Measurements from ENCODE around the gene CCDC187.
"Not testable (repeated sequence)": the region's sequence is repeated elsewhere in the genome, so short reads cannot be mapped to it uniquely, and the experiment has no call there.

CCDC187 gene

DNA sequence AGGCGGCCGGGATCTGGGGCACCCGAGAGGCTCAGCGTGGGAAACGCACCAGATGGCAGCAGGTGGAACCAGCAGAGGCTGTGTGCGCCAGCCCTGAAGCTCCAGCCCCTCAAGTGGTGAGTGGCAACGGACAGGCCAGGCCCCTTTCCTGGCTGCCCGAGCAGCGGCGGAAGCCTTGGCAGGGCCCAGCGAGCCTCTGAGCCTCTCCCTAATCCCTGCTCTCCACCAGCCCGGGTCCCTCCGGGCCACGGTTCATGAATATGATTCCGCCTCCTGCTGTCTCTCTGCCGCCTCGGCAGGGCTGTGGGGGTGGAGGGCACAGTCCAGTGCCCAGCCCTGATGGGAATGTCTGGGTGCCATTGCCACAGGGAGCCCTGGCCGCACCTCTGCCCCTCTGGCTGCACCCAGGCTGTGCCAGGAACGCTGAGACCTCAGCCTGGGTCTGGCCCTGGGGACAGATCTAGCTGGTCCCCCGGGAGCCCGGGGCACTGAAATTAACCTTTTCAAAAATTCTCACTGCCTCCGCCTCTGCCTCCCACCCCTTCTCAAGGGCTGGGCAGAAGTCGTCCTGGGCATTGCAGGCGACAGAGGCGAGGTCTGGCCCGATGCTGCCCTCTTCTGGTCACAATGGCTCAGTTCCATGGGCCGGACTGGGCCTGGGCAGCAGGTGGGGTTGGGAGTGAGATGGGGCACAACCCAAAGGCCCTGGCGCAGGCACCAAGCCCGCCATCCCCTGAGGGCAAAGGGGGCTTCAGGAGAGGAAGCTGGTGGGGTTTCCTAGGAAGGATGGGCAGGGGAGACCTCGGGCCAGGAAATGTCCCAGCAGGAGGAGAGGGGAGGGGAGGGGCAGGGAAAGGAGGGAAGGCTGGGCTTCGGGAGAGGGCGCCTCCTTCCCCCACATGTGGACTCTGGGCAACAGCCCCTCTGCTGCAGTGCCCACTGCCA lies 20.3 kb downstream of the CCDC187 start:
- DNase-seq: no peak

DNA sequence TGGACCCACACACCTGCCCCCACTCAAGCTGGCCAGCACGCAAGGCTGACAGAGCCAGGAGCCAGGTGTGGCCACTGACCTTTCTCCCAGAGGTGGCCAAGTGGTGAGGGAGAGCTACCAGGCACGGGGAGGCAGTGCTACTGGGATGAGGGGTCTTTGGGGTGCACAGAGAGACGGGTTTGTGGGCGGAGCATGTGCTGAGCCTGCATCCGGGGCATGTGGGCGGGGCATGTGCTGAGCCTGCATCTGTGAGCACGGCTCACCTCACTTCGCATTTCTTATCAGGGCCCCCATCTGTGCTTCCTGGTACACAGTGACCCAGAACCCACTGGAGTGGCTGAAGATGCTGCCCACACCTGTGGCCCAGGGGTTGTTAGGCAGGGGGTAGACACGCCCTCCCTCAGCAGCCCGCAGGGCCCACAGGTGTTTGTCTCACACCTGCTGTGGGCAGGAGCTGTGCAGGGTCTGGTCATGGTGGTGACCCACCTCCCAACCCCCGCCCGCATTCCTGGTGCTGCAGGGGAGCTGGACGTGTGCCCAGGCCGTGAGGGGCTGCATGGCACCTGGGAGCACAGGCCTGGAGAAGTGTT lies 21.5 kb downstream of the CCDC187 start:
- DNase-seq: no peak

GRCh38 chr9:136281421-136282271 lies 22.2 kb downstream of the CCDC187 start:
- DNase-seq: no peak

GRCh38 chr9:136280535-136281315 lies 23.2 kb downstream of the CCDC187 start:
- no peak for DNase-seq

DNA sequence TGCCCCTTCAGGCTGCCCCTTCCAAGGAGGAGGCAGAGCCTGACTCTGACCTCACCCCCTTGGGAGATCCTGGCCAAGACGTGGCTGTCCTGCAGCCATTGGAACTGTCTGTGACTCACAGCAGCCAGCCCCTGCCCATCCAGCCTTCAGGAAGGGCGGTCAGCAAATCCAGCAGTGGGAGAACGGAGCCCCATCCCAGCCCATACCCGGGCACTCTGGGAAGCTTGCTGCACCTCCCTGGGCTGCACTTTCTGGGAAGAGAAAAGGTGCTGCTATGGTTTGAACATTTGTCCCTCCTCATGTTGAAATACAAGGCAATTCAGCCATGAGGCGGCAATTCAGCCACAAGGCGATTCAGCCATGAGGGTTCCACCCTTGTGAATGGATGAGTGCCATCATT lies 24.4 kb downstream of the CCDC187 start:
- DNase-seq: no peak

- no peak for DNase-seq
Observed at GRCh38 chr9:136278894-136279293, 25.0 kb downstream of the CCDC187 start.

DNA sequence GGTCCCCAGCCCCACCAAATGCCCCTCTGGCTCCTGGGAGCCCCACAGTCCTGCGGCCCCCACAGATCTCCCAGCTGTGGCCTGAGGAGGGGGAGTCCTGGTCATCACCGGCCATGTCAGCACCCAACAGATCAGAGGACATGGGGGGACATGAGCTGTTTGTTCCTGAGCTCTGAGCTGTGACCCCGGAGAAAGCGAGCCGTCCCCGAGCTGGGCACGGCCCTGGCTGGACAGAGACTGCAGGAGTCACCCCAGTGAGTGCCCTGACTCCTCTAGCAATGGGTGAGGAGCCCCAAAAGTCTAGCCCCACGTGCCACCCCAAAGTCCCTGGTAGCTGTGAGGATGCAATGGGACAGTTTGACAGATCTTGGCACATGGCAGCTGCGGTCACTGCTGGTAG lies 25.7 kb downstream of the CCDC187 start:
- DNase-seq: no peak

DNA sequence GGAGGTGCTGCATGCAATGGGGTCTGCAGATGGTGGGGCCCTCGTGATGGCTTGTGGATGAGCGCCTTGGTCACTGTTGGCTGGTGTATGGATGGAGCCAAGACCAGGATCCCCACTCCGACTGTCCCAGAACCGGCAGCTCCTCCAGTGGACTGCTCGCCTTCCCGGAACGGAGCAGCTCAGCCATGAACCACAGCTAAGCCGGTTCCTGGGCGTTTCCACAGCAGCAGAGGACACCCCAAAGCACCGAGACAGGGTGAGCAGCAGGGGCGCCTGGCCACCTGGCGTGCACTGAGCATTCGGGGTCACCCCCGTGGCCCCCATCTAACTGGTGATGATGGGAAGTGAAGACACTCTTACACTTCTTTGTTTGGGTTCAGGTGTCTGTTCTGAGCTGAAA lies 26.1 kb downstream of the CCDC187 start:
- no peak for DNase-seq

- DNase-seq: no peak
Observed at GRCh38 chr9:136276716-136277115, 27.2 kb downstream of the CCDC187 start.

DNA sequence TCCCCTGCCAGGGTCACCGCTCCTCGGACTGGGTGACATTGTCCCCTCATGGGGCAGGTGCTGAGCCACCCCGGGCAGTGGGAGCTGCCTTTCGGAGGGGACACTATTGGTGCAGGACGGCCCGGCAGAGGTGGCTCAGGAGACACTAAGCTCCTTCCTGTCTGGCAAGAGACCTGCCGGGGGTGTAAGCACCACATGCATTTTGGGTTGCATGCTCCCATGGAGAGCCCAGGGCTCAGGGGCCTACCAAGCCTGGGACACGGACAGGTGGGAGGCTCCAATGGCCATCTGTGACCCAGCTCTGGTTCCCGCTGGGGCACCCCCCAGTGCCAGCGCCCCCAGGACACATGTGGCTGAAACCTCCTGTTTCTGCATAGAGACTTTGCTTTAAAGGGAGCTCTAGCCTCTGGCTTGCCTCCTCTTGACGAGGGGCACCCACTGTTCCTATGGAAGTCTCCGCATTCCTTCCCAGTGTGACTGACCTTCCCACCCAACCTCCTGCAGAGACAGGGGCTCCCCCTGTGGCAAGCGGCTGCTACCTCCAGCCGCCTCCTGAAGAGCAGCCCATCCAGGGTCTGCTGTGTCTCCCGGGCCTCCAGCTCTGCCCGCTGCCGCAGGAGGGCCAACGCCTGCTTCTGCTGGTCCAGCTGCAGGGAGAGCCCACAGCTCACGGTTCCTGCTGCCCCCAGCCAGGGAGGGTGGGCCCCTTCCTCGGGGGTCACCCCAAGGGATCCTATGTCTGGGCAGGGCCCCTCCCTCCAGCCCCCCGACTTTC lies 28.1 kb downstream of the CCDC187 start:
- no peak for DNase-seq

DNA sequence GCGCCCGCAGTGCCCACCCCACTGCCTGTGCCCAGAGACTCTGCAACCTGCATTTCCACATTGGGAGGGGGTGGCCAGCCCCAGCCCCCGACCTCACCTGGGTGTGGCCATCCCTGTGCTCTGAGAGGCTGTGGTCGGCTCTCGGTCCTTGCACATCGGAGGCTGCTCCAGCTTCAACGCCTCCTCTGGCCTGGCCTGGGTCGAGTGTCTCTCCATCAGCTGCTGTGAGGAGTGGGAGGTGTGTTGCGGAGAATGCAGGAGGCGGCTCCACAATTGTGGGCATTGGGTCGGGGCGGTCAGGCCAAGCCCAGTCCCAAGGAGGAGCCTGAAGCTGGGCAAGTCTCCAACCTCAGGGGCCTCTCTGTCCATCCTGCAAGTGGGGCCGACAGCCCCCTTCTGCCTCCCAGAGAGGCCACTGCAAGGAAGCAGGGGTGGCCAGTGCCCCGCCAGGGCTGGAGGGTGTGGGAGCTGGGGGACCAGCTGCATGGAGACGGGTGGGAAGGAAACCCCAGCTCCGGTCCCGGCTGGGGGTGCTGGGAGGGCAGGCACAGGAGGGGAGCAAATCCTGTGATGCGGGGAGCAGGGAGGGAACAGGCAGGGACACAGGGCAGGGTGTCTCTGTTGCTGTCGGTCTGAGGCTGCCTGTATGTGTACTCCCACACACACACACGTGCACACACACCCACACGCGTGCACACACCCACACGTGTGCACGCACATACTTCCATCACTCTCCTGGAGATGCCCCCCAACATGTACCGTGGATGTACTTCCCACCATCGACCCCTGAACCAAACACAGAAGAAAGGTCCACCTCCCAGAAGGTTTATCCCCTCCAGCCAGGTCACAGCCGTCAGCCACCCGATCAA lies 28.9 kb downstream of the CCDC187 start:
- no peak for DNase-seq

- DNase-seq: no peak
Observed at GRCh38 chr9:136273921-136274785, 29.7 kb downstream of the CCDC187 start.

DNA sequence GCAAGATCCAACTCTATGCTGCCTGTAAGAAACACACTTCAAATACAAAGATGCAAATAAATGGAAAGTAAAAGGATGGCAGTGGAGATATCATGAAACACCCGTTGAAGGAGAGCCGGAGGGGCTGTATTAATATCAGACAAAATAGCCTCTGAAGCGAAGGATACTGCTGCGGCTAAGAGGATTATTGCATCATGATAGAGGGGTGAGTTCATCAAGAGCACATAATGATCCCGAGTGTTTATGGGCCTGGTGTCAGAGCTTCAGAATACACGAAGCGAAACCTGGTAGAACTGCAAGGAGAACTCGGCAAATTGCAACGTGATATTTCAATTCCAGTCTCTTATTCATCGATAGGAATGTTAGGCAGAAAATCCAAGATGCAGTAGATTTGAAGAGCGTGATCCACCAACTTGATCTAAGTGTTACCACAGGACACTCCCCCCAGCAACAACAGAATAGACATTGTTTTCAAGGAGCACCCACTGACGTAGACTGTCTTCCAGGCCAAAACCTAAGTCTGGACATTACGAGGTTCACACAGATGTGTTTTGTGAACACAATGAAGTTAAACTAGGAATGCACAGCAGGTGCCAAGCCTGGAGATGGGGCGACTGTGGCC lies 30.5 kb downstream of the CCDC187 start:
- no peak for DNase-seq

DNA sequence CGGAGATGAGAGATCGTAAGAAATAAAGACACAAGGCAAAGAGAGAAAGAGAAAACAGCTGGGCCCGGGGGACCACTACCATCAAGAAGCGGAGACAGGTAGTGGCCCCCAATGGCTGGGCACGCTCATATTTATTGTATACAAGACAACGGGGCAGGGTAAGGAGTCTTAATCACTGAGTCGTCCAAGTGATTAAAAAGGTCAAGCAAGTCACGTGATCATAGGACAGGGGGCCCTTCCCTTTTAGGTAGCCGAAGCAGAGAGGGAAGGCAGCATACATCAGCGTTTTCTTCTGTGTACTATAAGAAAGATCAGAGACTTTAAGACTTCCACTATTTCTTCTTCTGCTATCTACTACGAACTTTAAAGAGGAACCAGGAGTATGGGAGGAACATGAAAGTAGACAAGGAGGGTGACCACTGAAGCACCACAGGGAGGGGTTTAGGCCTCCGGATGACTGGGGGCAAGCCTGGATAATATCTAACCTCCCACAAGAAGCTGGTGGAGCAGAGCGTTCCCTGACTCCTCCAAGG lies 33.7 kb downstream of the CCDC187 start:
- no peak for DNase-seq

DNA sequence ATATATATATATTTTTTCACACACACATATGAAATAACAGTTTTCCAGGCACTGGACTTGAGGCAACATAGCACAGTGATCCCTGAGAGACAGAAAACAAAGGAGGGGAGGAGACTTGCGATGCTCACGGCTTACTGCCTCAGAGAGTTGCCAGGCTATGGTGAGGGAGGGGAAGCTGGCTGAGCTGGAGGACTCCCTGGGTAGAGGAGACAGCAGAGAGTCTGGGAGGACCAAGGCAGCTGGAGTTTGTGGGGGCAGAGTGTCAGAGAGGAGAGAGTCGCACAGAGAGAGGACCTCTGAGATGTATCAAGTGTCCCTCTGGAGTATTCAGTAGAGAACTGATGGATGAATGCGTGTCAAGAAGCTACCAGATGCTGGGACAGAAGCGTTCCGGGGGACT lies 35.2 kb downstream of the CCDC187 start:
- no peak for DNase-seq

- no peak for DNase-seq
Observed at GRCh38 chr9:136268318-136268717, 35.6 kb downstream of the CCDC187 start.

- peak; percentile 59 for DNase-seq
Observed at GRCh38 chr9:136267261-136268111, 36.4 kb downstream of the CCDC187 start.

- DNase-seq: not testable (repeated sequence)
Observed at GRCh38 chr9:136266641-136267040, 37.3 kb downstream of the CCDC187 start.
